Mammary epithelial cell (primary cell): ENCODE measurements around the gene KCNJ15.

Source experiments
- CTCF ChIP-seq, 2 donors: IDR thresholded peaks in 1 of 2; conservative IDR thresholded peaks in 1 of 2; 2 replicates each; pipeline ENCODE4 v1.5.1; 2011 to 2012; ENCODE audit warnings: inconsistent platforms in 2 of 2, low read length in 2 of 2, mild to moderate bottlenecking in 2 of 2, control low read depth in 1 of 2, low read depth in 1 of 2; ENCODE audit not compliant: insufficient read depth in 1 of 2; ENCODE audit errors: extremely low read depth in 1 of 2
- EZH2 ChIP-seq: IDR thresholded peaks from 2 replicates; pipeline ENCODE4 v1.6.1; 2012; ENCODE audit warnings: low read length, inconsistent platforms, borderline replicate concordance

- TF ChIP-seq CTCF (conservative IDR thresholded peaks at IDR 0.05 in 1 of 2, IDR thresholded peaks at IDR 0.05 in 1 of 2; ENCODE audit: extremely low read depth in 1 of 2, insufficient read depth in 1 of 2, low read depth in 1 of 2, low read length in 2 of 2) (no peak), EZH2 (no peak)
These were observed 85.9 kb downstream of the KCNJ15 start for GRCh38 chr21:38342739-38343138.
